Measurements from ENCODE around the gene NCAPH2. TPM values are rescaled to one million over a fixed set of nuclear protein-coding genes. Genes with fewer than 3 reads are reported as not detected.

Gene NCAPH2
- total RNA-seq, 4 donors from 2014 or later, result 34.0 to 85.8 (median 41.2) TPM

GRCh38 chr22:50548921-50549790 is 41.1 kb downstream of the NCAPH2 start:
- DNase-seq, result no peak
- peaks cover 4 to 33% (median 18%) of the 10 kb centered on the region in 4 donors for H3K4me1 ChIP-seq
- peak overlapping the region; percentile 41 to 84 (median 58) for H3K27ac ChIP-seq
- H3K9me3 ChIP-seq, result no peaks in the 10 kb centered on the region
- peak overlapping the region; percentile 41 to 65 (median 48) for H3K4me3 ChIP-seq
- H3K27me3 ChIP-seq, result peaks cover 0 to 15% of the 10 kb centered on the region in 2 donors
- no peaks in the 10 kb centered on the region for H3K36me3 ChIP-seq
- no peak for TF ChIP-seq POLR2A (IDR thresholded peaks at IDR 0.05)
- TF ChIP-seq CTCF (IDR thresholded peaks at IDR 0.05), result no peak

GRCh38 chr22:50550395-50550794 is 42.4 kb downstream of the NCAPH2 start:
- Histone ChIP-seq H3K4me3 (no peak overlapping the region), H3K27me3 (peaks cover 0 to 15% of the 10 kb centered on the region in 2 donors), H3K27ac (no peak overlapping the region), H3K9me3 (no peaks in the 10 kb centered on the region), H3K4me1 (peaks cover 0 to 23% (median 12%) of the 10 kb centered on the region in 4 donors), H3K36me3 (no peaks in the 10 kb centered on the region)
- TF ChIP-seq CTCF (IDR thresholded peaks at IDR 0.05), result no peak
- no peak for TF ChIP-seq POLR2A (IDR thresholded peaks at IDR 0.05)
- DNase-seq, result no peak

- Histone ChIP-seq H3K4me1 (peaks cover 0 to 23% (median 12%) of the 10 kb centered on the region in 4 donors), H3K9me3 (no peaks in the 10 kb centered on the region), H3K36me3 (no peaks in the 10 kb centered on the region), H3K4me3 (no peak overlapping the region), H3K27ac (no peak overlapping the region), H3K27me3 (peaks cover 0 to 15% of the 10 kb centered on the region in 2 donors)
- no peak for DNase-seq
- TF ChIP-seq CTCF (IDR thresholded peaks at IDR 0.05) (no peak), POLR2A (IDR thresholded peaks at IDR 0.05) (no peak)
These were observed 43.2 kb downstream of the NCAPH2 start for GRCh38 chr22:50551160-50551752.

GRCh38 chr22:50553310-50553709 is 45.3 kb downstream of the NCAPH2 start:
- DNase-seq, result no peak
- Histone ChIP-seq H3K9me3 (no peaks in the 10 kb centered on the region), H3K36me3 (no peaks in the 10 kb centered on the region), H3K4me1 (peaks cover 0 to 11% (median 10%) of the 10 kb centered on the region in 4 donors), H3K27ac (no peak overlapping the region), H3K27me3 (peaks cover 0 to 6% of the 10 kb centered on the region in 2 donors), H3K4me3 (no peak overlapping the region)
- TF ChIP-seq CTCF (IDR thresholded peaks at IDR 0.05) (no peak), POLR2A (IDR thresholded peaks at IDR 0.05) (no peak)

GRCh38 chr22:50556703-50557102 is 48.7 kb downstream of the NCAPH2 start:
- Histone ChIP-seq H3K36me3 (no peaks in the 10 kb centered on the region), H3K4me1 (no peaks in the 10 kb centered on the region), H3K4me3 (no peak overlapping the region), H3K27me3 (no peaks in the 10 kb centered on the region), H3K27ac (no peak overlapping the region), H3K9me3 (no peaks in the 10 kb centered on the region)
- no peak for DNase-seq
- no peak for TF ChIP-seq CTCF (IDR thresholded peaks at IDR 0.05)
- no peak for TF ChIP-seq POLR2A (IDR thresholded peaks at IDR 0.05)
